Testis (tissue), 2 donors: ENCODE data around the gene SERPINB6.

Experiments
- CTCF ChIP-seq, 3 experiments: fragments of 450-650 bp in 2 of 3; fragments of 200-600 bp in 1 of 3; sonication (generic) in 1 of 3; IDR thresholded peaks; one replicate each; pipeline ENCODE4 v1.5.1; 2016 to 2019; ENCODE audit warnings: antibody characterized with exemption in 3 of 3, mild to moderate bottlenecking in 2 of 3, moderate library complexity in 1 of 3
- POLR2A ChIP-seq: fragments of 450-650 bp; IDR thresholded peaks from one replicate; pipeline ENCODE4 v1.6.1; 2017; ENCODE audit warnings: antibody characterized with exemption, mild to moderate bottlenecking, moderate library complexity

- no peak for TF ChIP-seq POLR2A
- no peak for TF ChIP-seq CTCF (IDR thresholded peaks at IDR 0.05)
These were observed 28.3 kb downstream of the SERPINB6 start for GRCh38 chr6:2942914-2943563.
